ENCODE data around the gene ZNF556. TPM values are rescaled to one million over a fixed set of nuclear protein-coding genes. Genes with fewer than 3 reads are reported as not detected.
"Not testable (repeated sequence)": the region's sequence is repeated elsewhere in the genome, so short reads cannot be mapped to it uniquely, and the experiment has no call there.

Gene ZNF556
- total RNA-seq, 1 experiment from 2014 or later = not detected

DNA sequence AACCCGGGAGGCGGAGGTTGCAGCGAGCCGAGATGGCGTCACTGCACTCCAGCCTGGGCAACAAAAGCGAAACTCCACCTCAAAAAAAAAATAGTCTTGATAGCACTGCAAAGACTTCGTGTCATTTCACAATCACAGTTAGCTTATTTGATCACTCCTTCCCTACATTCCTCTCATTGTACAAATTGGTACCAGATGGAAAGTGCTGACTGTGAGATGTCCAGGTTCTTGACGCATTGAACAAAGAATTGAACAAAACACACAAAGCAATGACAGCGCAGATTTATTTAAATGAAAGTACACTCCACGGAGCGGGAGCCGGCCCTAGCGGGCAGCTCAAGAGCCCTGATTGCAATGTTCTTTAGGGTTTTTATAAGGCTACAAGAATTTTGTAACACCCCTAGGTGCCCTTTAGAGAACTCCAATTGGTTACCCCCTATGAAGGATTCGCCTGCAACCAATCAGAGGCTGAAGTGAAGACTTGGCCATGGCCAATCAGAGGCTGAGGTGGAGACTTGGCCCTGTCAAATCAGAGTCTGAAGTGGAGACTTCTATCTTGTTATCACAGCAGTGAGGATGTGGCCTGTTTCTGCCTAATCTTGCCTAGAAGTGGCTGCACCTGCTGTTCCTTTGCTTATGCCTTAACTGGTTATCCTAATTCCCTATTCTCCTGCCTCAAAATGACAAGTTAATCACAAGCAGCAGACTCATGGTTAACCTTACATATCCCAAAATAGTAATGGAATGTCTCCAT is 16.7 kb downstream of the ZNF556 start:
- POLR2A ChIA-PET = interaction anchor here (0.8 to 1.6 kb wide), 3 partner anchors 25 to 67 kb away, joined by 4 to 8 read pairs (median 5); no protein-coding TSS in a partner anchor
- DNase-seq (ENCODE audit: unreplicated experiment) = no peak
- Mint-ChIP-seq H3K4me3 (ENCODE audit: unreplicated experiment) (no peak overlapping the region), H3K36me3 (ENCODE audit: insufficient read depth, unreplicated experiment) (no peaks in the 10 kb centered on the region), H3K27me3 (ENCODE audit: insufficient read depth, unreplicated experiment) (no peaks in the 10 kb centered on the region), H3K4me1 (ENCODE audit: insufficient read depth, unreplicated experiment) (no peaks in the 10 kb centered on the region), H3K9me3 (ENCODE audit: unreplicated experiment) (no peaks in the 10 kb centered on the region), H3K27ac (ENCODE audit: low read depth, unreplicated experiment) (no peak overlapping the region)
- intact Hi-C loops (cut with micrococcal nuclease) = no loop called here
- CTCF ChIA-PET = interaction anchor here (0.9 kb wide), 1 partner anchor 72 kb away, joined by 4 read pairs; no protein-coding TSS in a partner anchor
- no TSS peak for BruUV-seq (replicated peaks)
- no peak for TF ChIP-seq CTCF (IDR thresholded peaks at IDR 0.05; ENCODE audit: unreplicated experiment)

GRCh38 chr19:2885736-2886135 is 18.6 kb downstream of the ZNF556 start:
- ChIA-PET POLR2A (interaction anchor here (1.6 kb wide), 1 partner anchor 65 kb away, joined by 5 read pairs; no protein-coding TSS in a partner anchor), CTCF (interaction anchor here (1.7 to 4.9 kb wide), 2 partner anchors 65 to 66 kb away, joined by 3 to 41 read pairs; partner anchors contain the start of gene ZNF554)
- Mint-ChIP-seq H3K4me3 (ENCODE audit: unreplicated experiment) (no peak overlapping the region), H3K36me3 (ENCODE audit: insufficient read depth, unreplicated experiment) (no peaks in the 10 kb centered on the region), H3K9me3 (ENCODE audit: unreplicated experiment) (no peaks in the 10 kb centered on the region), H3K27ac (ENCODE audit: low read depth, unreplicated experiment) (no peak overlapping the region), H3K4me1 (ENCODE audit: insufficient read depth, unreplicated experiment) (no peaks in the 10 kb centered on the region), H3K27me3 (ENCODE audit: insufficient read depth, unreplicated experiment) (no peaks in the 10 kb centered on the region)
- no peak for TF ChIP-seq CTCF (IDR thresholded peaks at IDR 0.05; ENCODE audit: unreplicated experiment)
- DNase-seq (ENCODE audit: unreplicated experiment) = no peak
- intact Hi-C loops (cut with micrococcal nuclease) = loop anchor here (5.0 kb wide), 1 partner anchor 238 kb away; no protein-coding TSS in a partner anchor
- no TSS peak for BruUV-seq (replicated peaks)

- Mint-ChIP-seq H3K27ac (ENCODE audit: low read depth, unreplicated experiment) (no peak overlapping the region), H3K36me3 (ENCODE audit: insufficient read depth, unreplicated experiment) (no peaks in the 10 kb centered on the region), H3K4me3 (ENCODE audit: unreplicated experiment) (no peak overlapping the region), H3K27me3 (ENCODE audit: insufficient read depth, unreplicated experiment) (no peaks in the 10 kb centered on the region), H3K9me3 (ENCODE audit: unreplicated experiment) (no peaks in the 10 kb centered on the region), H3K4me1 (ENCODE audit: insufficient read depth, unreplicated experiment) (no peaks in the 10 kb centered on the region)
- DNase-seq (ENCODE audit: unreplicated experiment) = peak; percentile 70
- ChIA-PET CTCF (interaction anchor here (0.6 to 4.9 kb wide), 29 partner anchors 9 to 1765 kb away, joined by 3 to 41 read pairs (median 3); partner anchors contain the start of genes ZNF554, ZNF555, ZNF556 and ZNF57), POLR2A (interaction anchor here (0.6 to 2.5 kb wide), 14 partner anchors 9 to 288 kb away, joined by 3 to 30 read pairs (median 5); partner anchors contain the start of genes THOP1, ZNF57 and ZNF77)
- intact Hi-C loops (cut with micrococcal nuclease) = loop anchor here (1.0 to 5.0 kb wide), 2 partner anchors 58 to 240 kb away; no protein-coding TSS in a partner anchor
- BruUV-seq (replicated peaks) = no TSS peak
- TF ChIP-seq CTCF (IDR thresholded peaks at IDR 0.05; ENCODE audit: unreplicated experiment) = peak; percentile 61
Observed at GRCh38 chr19:2887391-2887914, 20.3 kb downstream of the ZNF556 start.

- ChIA-PET POLR2A (interaction anchor here (1.2 to 2.5 kb wide), 4 partner anchors 13 to 103 kb away, joined by 5 to 30 read pairs (median 16); partner anchors contain the start of genes THOP1 and ZNF57), CTCF (interaction anchor here (0.6 to 4.9 kb wide), 5 partner anchors 46 to 416 kb away, joined by 3 to 41 read pairs (median 3); no protein-coding TSS in a partner anchor)
- no peaks in the 10 kb centered on the region for H3K27me3 Mint-ChIP-seq (ENCODE audit: insufficient read depth, unreplicated experiment)
- BruUV-seq (replicated peaks) = no TSS peak
- no peaks in the 10 kb centered on the region for H3K36me3 Mint-ChIP-seq (ENCODE audit: insufficient read depth, unreplicated experiment)
- H3K4me1 Mint-ChIP-seq (ENCODE audit: insufficient read depth, unreplicated experiment) = no peaks in the 10 kb centered on the region
- no peak for DNase-seq (ENCODE audit: unreplicated experiment)
- no peak overlapping the region for H3K4me3 Mint-ChIP-seq (ENCODE audit: unreplicated experiment)
- intact Hi-C loops (cut with micrococcal nuclease) = loop anchor here (5.0 kb wide), 1 partner anchor 241 kb away; no protein-coding TSS in a partner anchor
- no peak for TF ChIP-seq CTCF (IDR thresholded peaks at IDR 0.05; ENCODE audit: unreplicated experiment)
- H3K27ac Mint-ChIP-seq (ENCODE audit: low read depth, unreplicated experiment) = no peak overlapping the region
- no peaks in the 10 kb centered on the region for H3K9me3 Mint-ChIP-seq (ENCODE audit: unreplicated experiment)
Observed at GRCh38 chr19:2888731-2889224, 21.6 kb downstream of the ZNF556 start.

DNA sequence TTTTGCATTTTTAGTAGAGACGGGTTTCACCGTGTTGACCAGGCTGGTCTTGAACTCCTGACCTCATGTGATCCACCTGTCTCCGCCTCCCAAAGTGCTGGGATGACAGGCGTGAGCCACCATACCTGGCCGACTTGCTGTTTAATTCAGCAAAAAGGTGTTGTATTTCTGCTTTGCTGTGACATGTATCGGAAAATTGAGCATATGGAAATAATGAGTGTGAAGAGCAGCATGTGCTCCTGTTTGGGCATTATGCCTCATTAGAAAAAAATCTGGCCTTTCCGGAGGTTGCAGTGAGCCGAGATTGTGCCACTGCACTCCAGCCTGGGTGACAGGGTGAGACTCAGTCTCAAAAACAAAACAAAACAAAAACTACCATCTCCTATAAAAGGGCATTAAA is 23.4 kb downstream of the ZNF556 start:
- intact Hi-C loops (cut with micrococcal nuclease) = not testable (repeated sequence)

More for the DNA sequence above, 23.4 kb downstream of the ZNF556 start:
- H3K27me3 Mint-ChIP-seq (ENCODE audit: insufficient read depth, unreplicated experiment); H3K4me1 Mint-ChIP-seq (ENCODE audit: insufficient read depth, unreplicated experiment); BruUV-seq (replicated peaks); H3K9me3 Mint-ChIP-seq (ENCODE audit: unreplicated experiment); H3K4me3 Mint-ChIP-seq (ENCODE audit: unreplicated experiment); DNase-seq (ENCODE audit: unreplicated experiment); H3K27ac Mint-ChIP-seq (ENCODE audit: low read depth, unreplicated experiment); CTCF ChIA-PET; H3K36me3 Mint-ChIP-seq (ENCODE audit: insufficient read depth, unreplicated experiment): not testable (repeated sequence)
- POLR2A ChIA-PET = interaction anchor here (1.9 kb wide), 1 partner anchor 10 kb away, joined by 8 read pairs; the partner anchor contains the start of gene ZNF57

All from MCF 10A (cell line).